IPS-18c (cell line): ENCODE data around the gene OFD1.

Experiments used
- H3K4me3 ChIP-seq: 2 replicates; pipeline ENCODE4 v1.7.0; 2013; ENCODE audit warnings: low read depth, mild to moderate bottlenecking, low read length, moderate library complexity; ENCODE audit not compliant: insufficient read depth
- H3K9me3 ChIP-seq: one replicate; pipeline ENCODE4 v1.6.1; 2013; ENCODE audit warnings: mild to moderate bottlenecking, low read length, moderate library complexity; ENCODE audit not compliant: control insufficient read depth, insufficient read depth

OFD1 gene

GRCh38 chrX:13805241-13805640 is 70.7 kb downstream of the OFD1 start:
- H3K9me3 ChIP-seq = no peaks in the 10 kb centered on the region
- H3K4me3 ChIP-seq = no peak overlapping the region

GRCh38 chrX:13808293-13808692 is 73.7 kb downstream of the OFD1 start:
- Histone ChIP-seq H3K9me3 (no peaks in the 10 kb centered on the region), H3K4me3 (no peak overlapping the region)

GRCh38 chrX:13808865-13809264 is 74.3 kb downstream of the OFD1 start:
- no peak overlapping the region for H3K4me3 ChIP-seq
- H3K9me3 ChIP-seq = no peaks in the 10 kb centered on the region

- Histone ChIP-seq H3K4me3 (no peak overlapping the region), H3K9me3 (no peaks in the 10 kb centered on the region)
These were observed 81.1 kb downstream of the OFD1 start for GRCh38 chrX:13815664-13816063.

- no peaks in the 10 kb centered on the region for H3K9me3 ChIP-seq
- no peak overlapping the region; the same call in 1 of the 2 replicates for H3K4me3 ChIP-seq
These were observed 81.6 kb downstream of the OFD1 start for GRCh38 chrX:13816176-13816575.

- Histone ChIP-seq H3K9me3 (no peaks in the 10 kb centered on the region), H3K4me3 (no peak within 1 kb of the TSS; the same call in 1 of the 2 replicates)
These were observed 82.4 kb downstream of the OFD1 start, which contains the start of gene GPM6B for GRCh38 chrX:13816643-13817627. Gene GPM6B, minus strand, starts transcription at chrX:13817093. Its CDS starts 189 bp downstream, at chrX:13816904.
